SU-DHL-6 (cell line): ENCODE results near the gene KLRK1.

Experiments used
- EZH2phosphoT487 ChIP-seq: fragments of 200-600 bp; sonication (generic), shearing (Covaris generic); conservative IDR thresholded peaks from 2 replicates; pipeline ENCODE4 v1.6.1; 2018; ENCODE audit warnings: mild to moderate bottlenecking, antibody characterized with exemption, low read length, moderate library complexity, mixed read lengths
- TF ChIP-seq, protein P1 (sequence below): fragments of 200-600 bp; sonication (generic); IDR thresholded peaks from one replicate; pipeline ENCODE4 v1.5.1; 2017; ENCODE audit warnings: antibody characterized with exemption, mild to moderate bottlenecking, low read length, moderate library complexity; ENCODE audit not compliant: insufficient read depth, poor library complexity, severe bottlenecking

DNA sequence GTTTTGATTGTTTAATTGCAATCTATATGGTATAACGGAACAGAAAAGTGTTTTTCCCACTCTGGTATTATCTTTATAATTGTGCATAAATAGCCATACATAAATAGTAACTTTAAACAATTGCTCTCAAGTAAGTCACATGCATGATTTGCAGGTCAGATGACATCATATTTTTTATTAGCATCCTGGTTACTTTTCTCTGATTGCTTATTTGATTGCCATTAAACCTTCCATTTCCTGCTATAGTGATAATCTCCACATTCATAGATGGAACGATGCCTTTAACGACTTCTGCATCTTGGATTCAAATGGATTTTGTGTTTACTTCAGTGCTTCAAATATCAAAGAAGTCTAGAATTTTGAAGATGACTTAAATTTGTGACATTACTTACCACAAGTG is 3.5 kb upstream of the KLRK1 start:
- TF ChIP-seq, protein P1, sequence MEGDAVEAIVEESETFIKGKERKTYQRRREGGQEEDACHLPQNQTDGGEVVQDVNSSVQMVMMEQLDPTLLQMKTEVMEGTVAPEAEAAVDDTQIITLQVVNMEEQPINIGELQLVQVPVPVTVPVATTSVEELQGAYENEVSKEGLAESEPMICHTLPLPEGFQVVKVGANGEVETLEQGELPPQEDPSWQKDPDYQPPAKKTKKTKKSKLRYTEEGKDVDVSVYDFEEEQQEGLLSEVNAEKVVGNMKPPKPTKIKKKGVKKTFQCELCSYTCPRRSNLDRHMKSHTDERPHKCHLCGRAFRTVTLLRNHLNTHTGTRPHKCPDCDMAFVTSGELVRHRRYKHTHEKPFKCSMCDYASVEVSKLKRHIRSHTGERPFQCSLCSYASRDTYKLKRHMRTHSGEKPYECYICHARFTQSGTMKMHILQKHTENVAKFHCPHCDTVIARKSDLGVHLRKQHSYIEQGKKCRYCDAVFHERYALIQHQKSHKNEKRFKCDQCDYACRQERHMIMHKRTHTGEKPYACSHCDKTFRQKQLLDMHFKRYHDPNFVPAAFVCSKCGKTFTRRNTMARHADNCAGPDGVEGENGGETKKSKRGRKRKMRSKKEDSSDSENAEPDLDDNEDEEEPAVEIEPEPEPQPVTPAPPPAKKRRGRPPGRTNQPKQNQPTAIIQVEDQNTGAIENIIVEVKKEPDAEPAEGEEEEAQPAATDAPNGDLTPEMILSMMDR = no peak
- no peak for TF ChIP-seq EZH2phosphoT487
